Fibroblast of skin of back (primary cell): ENCODE measurements around the gene NRF1.

ENCODE experiments used
- DNase-seq: peaks from one replicate; pipeline ENCODE4 v3.0.0-alpha.2; 2013

The NRF1 gene

GRCh38 chr7:129686063-129686462 is 74.5 kb downstream of the NRF1 start:
- DNase-seq = no peak

GRCh38 chr7:129688503-129689222 is 77.1 kb downstream of the NRF1 start:
- DNase-seq = no peak

- no peak for DNase-seq
These were observed 78.6 kb downstream of the NRF1 start for GRCh38 chr7:129689995-129690581.

- no peak for DNase-seq
These were observed 79.2 kb downstream of the NRF1 start for GRCh38 chr7:129690701-129691100.

GRCh38 chr7:129698516-129699418 is 87.2 kb downstream of the NRF1 start:
- no peak for DNase-seq

GRCh38 chr7:129702316-129702715 is 90.8 kb downstream of the NRF1 start:
- DNase-seq = peak; percentile 69

GRCh38 chr7:129702761-129703338 is 91.3 kb downstream of the NRF1 start:
- no peak for DNase-seq

GRCh38 chr7:129703751-129704150 is 92.2 kb downstream of the NRF1 start:
- peak; percentile 29 for DNase-seq

GRCh38 chr7:129707910-129708499 is 96.5 kb downstream of the NRF1 start:
- DNase-seq = no peak

GRCh38 chr7:129713544-129713943 is 102.0 kb downstream of the NRF1 start:
- DNase-seq = no peak

GRCh38 chr7:129714514-129715063 is 103.1 kb downstream of the NRF1 start:
- DNase-seq = no peak

GRCh38 chr7:129719980-129720732 is 108.6 kb downstream of the NRF1 start:
- DNase-seq = no peak

- no peak for DNase-seq
These were observed 109.5 kb downstream of the NRF1 start for GRCh38 chr7:129721068-129721467.

- DNase-seq = no peak
These were observed 112.2 kb downstream of the NRF1 start for GRCh38 chr7:129723679-129724078.

- DNase-seq = no peak
These were observed 113.3 kb downstream of the NRF1 start for GRCh38 chr7:129724796-129725195.

GRCh38 chr7:129728875-129729467 is 117.5 kb downstream of the NRF1 start:
- no peak for DNase-seq

GRCh38 chr7:129729511-129729910 is 118.0 kb downstream of the NRF1 start:
- no peak for DNase-seq

- no peak for DNase-seq
These were observed 118.6 kb downstream of the NRF1 start for GRCh38 chr7:129730159-129730558.

GRCh38 chr7:129734400-129734799 is 122.9 kb downstream of the NRF1 start:
- DNase-seq = no peak

- peak; percentile 22 for DNase-seq
These were observed 127.9 kb downstream of the NRF1 start for GRCh38 chr7:129739427-129739826.
